H9 (cell line): ENCODE data around the gene EDNRA. TPM values are rescaled to one million over a fixed set of nuclear protein-coding genes. Genes with fewer than 3 reads are reported as not detected.

ENCODE experiments used
- DNase-seq: peaks from one replicate; pipeline ENCODE4 v3.0.0-alpha.2; 2017
- H2AFZ ChIP-seq: one replicate; pipeline ENCODE4 v1.6.1; 2013; ENCODE audit warnings: mild to moderate bottlenecking, low read length, control low read depth, moderate library complexity
- H2AK5ac ChIP-seq: 2 replicates; pipeline ENCODE4 v1.6.1; 2013; ENCODE audit warnings: low read length, control low read depth, mixed read lengths; ENCODE audit not compliant: insufficient read length
- H2BK120ac ChIP-seq: one replicate; pipeline ENCODE4 v1.6.1; 2013; ENCODE audit warnings: low read depth, mild to moderate bottlenecking, low read length, control low read depth, inconsistent platforms; ENCODE audit not compliant: poor library complexity, severe bottlenecking
- H2BK12ac ChIP-seq: 2 replicates; pipeline ENCODE4 v1.6.1; 2013; ENCODE audit warnings: low read length, control low read depth, mixed read lengths, low read depth; ENCODE audit not compliant: insufficient read length
- H2BK15ac ChIP-seq: 2 replicates; pipeline ENCODE4 v1.6.1; 2013; ENCODE audit warnings: low read depth, low read length, control low read depth
- H2BK20ac ChIP-seq: one replicate; pipeline ENCODE4 v1.6.1; 2013; ENCODE audit warnings: low read depth, mild to moderate bottlenecking, low read length, control low read depth, inconsistent platforms; ENCODE audit not compliant: poor library complexity, severe bottlenecking
- H2BK5ac ChIP-seq: 2 replicates; pipeline ENCODE4 v1.6.1; 2013; ENCODE audit warnings: low read length, control low read depth, mixed read lengths; ENCODE audit not compliant: insufficient read length
- H3K14ac ChIP-seq: 2 replicates; pipeline ENCODE4 v1.6.1; 2013; ENCODE audit warnings: low read length, control low read depth; ENCODE audit not compliant: insufficient read depth
- H3K18ac ChIP-seq: 2 replicates; pipeline ENCODE4 v1.6.1; 2013; ENCODE audit warnings: low read depth, mild to moderate bottlenecking, mixed read lengths, low read length, control low read depth; ENCODE audit not compliant: insufficient read length
- H3K23ac ChIP-seq: 2 replicates; pipeline ENCODE4 v1.6.1; 2013; ENCODE audit warnings: low read length, control low read depth, mixed read lengths, low read depth; ENCODE audit not compliant: insufficient read length
- H3K23me2 ChIP-seq: 2 replicates; pipeline ENCODE4 v1.6.1; 2013; ENCODE audit warnings: low read depth, mild to moderate bottlenecking, mixed read lengths, low read length, control low read depth; ENCODE audit not compliant: insufficient read length, poor library complexity, severe bottlenecking
- H3K27ac ChIP-seq: 2 replicates; pipeline ENCODE4 v1.5.1; 2013; ENCODE audit warnings: low read length, control low read depth, mixed read lengths, low read depth; ENCODE audit not compliant: insufficient read length
- H3K27me3 ChIP-seq: 2 replicates; pipeline ENCODE4 v1.6.1; 2013; ENCODE audit warnings: low read length, control low read depth, inconsistent platforms; ENCODE audit not compliant: insufficient read depth
- H3K4ac ChIP-seq: 2 replicates; pipeline ENCODE4 v1.6.1; 2013; ENCODE audit warnings: low read depth, mild to moderate bottlenecking, control low read depth, inconsistent platforms, low read length, moderate library complexity
- H3K4me1 ChIP-seq: 2 replicates; pipeline ENCODE4 v1.6.1; 2013; ENCODE audit warnings: low read length, control low read depth, inconsistent platforms; ENCODE audit not compliant: insufficient read depth
- H3K4me2 ChIP-seq: 2 replicates; pipeline ENCODE4 v1.6.1; 2013; ENCODE audit warnings: low read length, control low read depth, mixed read lengths; ENCODE audit not compliant: insufficient read length, insufficient read depth
- H3K56ac ChIP-seq: 2 replicates; pipeline ENCODE4 v1.6.1; 2013; ENCODE audit warnings: low read depth, mild to moderate bottlenecking, mixed read lengths, low read length, control low read depth; ENCODE audit not compliant: insufficient read length
- H3K79me1 ChIP-seq: 2 replicates; pipeline ENCODE4 v1.6.1; 2013; ENCODE audit warnings: low read depth, mild to moderate bottlenecking, moderate library complexity, low read length, control low read depth, inconsistent platforms; ENCODE audit not compliant: insufficient read depth, poor library complexity, severe bottlenecking
- H3K79me2 ChIP-seq: 2 replicates; pipeline ENCODE4 v1.6.1; 2013; ENCODE audit warnings: low read length, control low read depth, inconsistent platforms; ENCODE audit not compliant: insufficient read depth
- H3K9ac ChIP-seq: 2 replicates; pipeline ENCODE4 v1.6.1; 2013; ENCODE audit warnings: low read length, control low read depth, mixed read lengths; ENCODE audit not compliant: insufficient read length; ENCODE audit errors: extremely low read depth
- H3K9me3 ChIP-seq: one replicate; pipeline ENCODE4 v1.6.1; 2013; ENCODE audit warnings: low read depth, low read length, inconsistent platforms; ENCODE audit not compliant: control insufficient read depth
- H3T11ph ChIP-seq: one replicate; pipeline ENCODE4 v1.6.1; 2013; ENCODE audit warnings: mild to moderate bottlenecking, low read length, control low read depth, inconsistent platforms
- H4K20me1 ChIP-seq: one replicate; pipeline ENCODE4 v1.6.1; 2013; ENCODE audit not compliant: control insufficient read depth, insufficient read length, insufficient read depth
- H4K5ac ChIP-seq: 2 replicates; pipeline ENCODE4 v1.6.1; 2013; ENCODE audit warnings: low read depth, mild to moderate bottlenecking, mixed read lengths, low read length, control low read depth; ENCODE audit not compliant: insufficient read length
- H4K8ac ChIP-seq: replicated peaks from 2 replicates; pipeline ENCODE4 v1.6.1; 2013; ENCODE audit warnings: low read length, control low read depth, mixed read lengths, low read depth; ENCODE audit not compliant: insufficient read length
- H4K91ac ChIP-seq: 2 replicates; pipeline ENCODE4 v1.6.1; 2013; ENCODE audit warnings: low read depth, mild to moderate bottlenecking, moderate library complexity, mixed read lengths, low read length, control low read depth; ENCODE audit not compliant: insufficient read length
- H3K27ac Mint-ChIP-seq, 3 experiments: 2 replicates in 2 of 3; 3 replicates in 1 of 3; pipeline ENCODE4 v1.8.0; 2020 to 2021; ENCODE audit warnings: mixed read lengths in 3 of 3, mild to moderate bottlenecking in 1 of 3, moderate library complexity in 1 of 3
- H3K27me3 Mint-ChIP-seq: 2 replicates; pipeline ENCODE4 v1.8.0; 2021; ENCODE audit warnings: low read depth, mild to moderate bottlenecking, moderate library complexity, mixed read lengths
- H3K36me3 Mint-ChIP-seq, 3 experiments: 2 replicates in 2 of 3; 3 replicates in 1 of 3; pipeline ENCODE4 v1.8.0; 2020 to 2021; ENCODE audit warnings: low read depth in 3 of 3, mixed read lengths in 3 of 3; ENCODE audit not compliant: insufficient read depth in 1 of 3
- H3K4me1 Mint-ChIP-seq, 2 experiments: 2 replicates each; pipeline ENCODE4 v1.8.0; 2020; ENCODE audit warnings: mixed read lengths in 2 of 2
- H3K4me3 Mint-ChIP-seq, 2 experiments: 2 replicates in 1 of 2; 3 replicates in 1 of 2; pipeline ENCODE4 v1.8.0; 2020 to 2021; ENCODE audit warnings: mild to moderate bottlenecking in 2 of 2, mixed read lengths in 2 of 2, moderate library complexity in 1 of 2
- H3K9me3 Mint-ChIP-seq, 2 experiments: 2 replicates in 1 of 2; 3 replicates in 1 of 2; pipeline ENCODE4 v1.8.0; 2020; ENCODE audit warnings: mild to moderate bottlenecking in 2 of 2, mixed read lengths in 2 of 2, moderate library complexity in 1 of 2
- WGBS: extraction: QIAGEN DNeasy Blood & Tissue Kit; methylation state at CpG from one replicate; pipeline ENCODE4 v1.1.7; 2013; ENCODE audit warnings: missing lambda C conversion rate, low lambda C conversion rate, mixed read lengths; ENCODE audit not compliant: insufficient read length; ENCODE audit errors: extremely low coverage; 5-methylcytosine and 5-hydroxymethylcytosine counted together
- total RNA-seq: library from RNA; stranded (reverse); gene quantifications from 2 replicates; pipeline ENCODE4 v1.2.1, GENCODE V29; 2021
- TF ChIP-seq, protein P1 (sequence below): fragments of 200-600 bp; sonication (generic); conservative IDR thresholded peaks from 3 replicates; pipeline ENCODE4 v1.8.0; 2021; ENCODE audit warnings: antibody characterized with exemption, mild to moderate bottlenecking

Gene EDNRA
- total RNA-seq, 1 experiment from 2014 or later = 1.6 TPM

DNA sequence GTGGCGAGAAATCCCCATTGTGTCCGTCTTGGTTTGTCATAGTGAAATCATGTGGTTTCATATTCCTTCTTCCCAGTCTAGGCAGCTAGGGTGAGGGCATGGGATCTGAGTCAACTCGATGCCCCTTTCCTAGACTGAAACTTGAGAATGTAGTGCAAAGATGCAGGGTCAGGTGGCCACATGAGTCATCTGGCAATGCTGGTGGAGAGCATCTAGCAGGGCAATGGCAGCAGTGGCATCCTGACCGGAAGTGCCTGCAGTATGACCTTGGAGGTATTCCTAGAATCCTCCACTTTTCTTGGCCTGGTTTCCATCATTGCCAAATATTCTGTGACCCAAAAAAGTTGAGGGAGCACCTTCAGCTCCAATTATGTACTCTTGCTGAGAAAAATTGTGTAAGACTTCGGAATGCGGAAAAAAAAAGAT lies 97.2 kb downstream of the EDNRA start:
- Mint-ChIP-seq H3K27ac (no peak overlapping the region), H3K4me1 (peaks cover 2 to 4% of the 10 kb centered on the region in 2 experiments; a peak in 2 of 4 replicates), H3K36me3 (no peaks in the 10 kb centered on the region; a peak in 1 of 7 replicates), H3K4me3 (no peak overlapping the region), H3K9me3 (peaks cover 0 to 3% of the 10 kb centered on the region in 2 experiments; a peak in 2 of 5 replicates), H3K27me3 (no peaks in the 10 kb centered on the region)
- Histone ChIP-seq H2BK15ac (no peak overlapping the region), H3K4me1 (no peaks in the 10 kb centered on the region), H3K56ac (no peak overlapping the region), H4K5ac (no peak overlapping the region), H2BK120ac (no peak overlapping the region), H4K20me1 (no peaks in the 10 kb centered on the region), H3K79me1 (no peaks in the 10 kb centered on the region), H2BK5ac (no peak overlapping the region), H3T11ph (no peak overlapping the region), H2BK20ac (no peak overlapping the region), H3K23ac (no peak overlapping the region), H3K4ac (no peak overlapping the region), H3K4me2 (no peak overlapping the region), H4K91ac (no peak overlapping the region), H2AK5ac (no peak overlapping the region), H4K8ac (no peak overlapping the region), H3K18ac (no peak overlapping the region), H3K27me3 (no peaks in the 10 kb centered on the region), H2AFZ (no peak overlapping the region), H3K23me2 (no peaks in the 10 kb centered on the region), H3K9me3 (no peaks in the 10 kb centered on the region), H3K27ac (no peak overlapping the region), H3K9ac (no peak overlapping the region), H3K14ac (no peak overlapping the region), H3K79me2 (no peaks in the 10 kb centered on the region), H2BK12ac (no peak overlapping the region)
- no peak for DNase-seq
- TF ChIP-seq, protein P1, sequence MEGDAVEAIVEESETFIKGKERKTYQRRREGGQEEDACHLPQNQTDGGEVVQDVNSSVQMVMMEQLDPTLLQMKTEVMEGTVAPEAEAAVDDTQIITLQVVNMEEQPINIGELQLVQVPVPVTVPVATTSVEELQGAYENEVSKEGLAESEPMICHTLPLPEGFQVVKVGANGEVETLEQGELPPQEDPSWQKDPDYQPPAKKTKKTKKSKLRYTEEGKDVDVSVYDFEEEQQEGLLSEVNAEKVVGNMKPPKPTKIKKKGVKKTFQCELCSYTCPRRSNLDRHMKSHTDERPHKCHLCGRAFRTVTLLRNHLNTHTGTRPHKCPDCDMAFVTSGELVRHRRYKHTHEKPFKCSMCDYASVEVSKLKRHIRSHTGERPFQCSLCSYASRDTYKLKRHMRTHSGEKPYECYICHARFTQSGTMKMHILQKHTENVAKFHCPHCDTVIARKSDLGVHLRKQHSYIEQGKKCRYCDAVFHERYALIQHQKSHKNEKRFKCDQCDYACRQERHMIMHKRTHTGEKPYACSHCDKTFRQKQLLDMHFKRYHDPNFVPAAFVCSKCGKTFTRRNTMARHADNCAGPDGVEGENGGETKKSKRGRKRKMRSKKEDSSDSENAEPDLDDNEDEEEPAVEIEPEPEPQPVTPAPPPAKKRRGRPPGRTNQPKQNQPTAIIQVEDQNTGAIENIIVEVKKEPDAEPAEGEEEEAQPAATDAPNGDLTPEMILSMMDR = no peak
- WGBS = no CpG with 5 or more reads among the region's 6 CpGs
